GM12878 (cell line): Measurements from ENCODE around the gene GALNTL6. TPM values are rescaled to one million over a fixed set of nuclear protein-coding genes. Genes with fewer than 3 reads are reported as not detected.

Experiments
- ATAC-seq: fragments of 200-7000 bp; cut with Tn5 transposase; 3 replicates; pipeline ENCODE4 v1.9.1; 2020; ENCODE audit warnings: mild to moderate bottlenecking, moderate library complexity
- BruUV-seq: library from RNA; stranded (reverse); fragments of 400-500 nt; replicated peaks from 2 replicates; lab custom pipeline; 2021; lab: Mats Ljungman, UMichigan
- CTCF ChIA-PET: fragments of 300-600 bp; sonication (Branson Sonifier 250); formaldehyde crosslinking; extraction: SDS; loops from one replicate; lab custom pipeline; 2021; ENCODE audit warnings: inconsistent platforms; lab: Yijun Ruan, JAX
- POLR2A ChIA-PET: fragments of 350-600 bp; formaldehyde crosslinking; extraction: SDS; loops from one replicate; lab custom pipeline; 2021; ENCODE audit warnings: inconsistent platforms; lab: Charles Lee
- RAD21 ChIA-PET: fragments of 300-600 bp; sonication (Branson Sonifier 250); formaldehyde crosslinking; loops from one replicate; lab custom pipeline; 2023; ENCODE audit warnings: antibody characterized with exemption; ENCODE audit not compliant: unreplicated experiment; lab: Charles Lee
- SMC1A ChIA-PET: fragments of 300-600 bp; sonication (Branson Sonifier 250); formaldehyde crosslinking; loops from one replicate; lab custom pipeline; 2023; ENCODE audit not compliant: unreplicated experiment, uncharacterized antibody; lab: Charles Lee
- DNase-seq: peaks from one replicate; pipeline ENCODE4 v3.0.0-alpha.2; 2011; ENCODE audit warnings: low read depth, low spot score
- FAIRE-seq: peaks from 3 replicates; lab custom pipeline; 2011; peaks lifted over from hg19 to GRCh38; lab: Jason Lieb, UNC
- H2AFZ ChIP-seq: 2 replicates; pipeline ENCODE4 v1.6.0; 2011; ENCODE audit warnings: low read depth, low read length, control low read depth; ENCODE audit not compliant: control insufficient read depth
- H3K27ac ChIP-seq: 2 replicates; pipeline ENCODE4 v1.5.1; 2011; ENCODE audit warnings: control low read depth; ENCODE audit not compliant: control insufficient read depth, insufficient read depth
- H3K27me3 ChIP-seq, 2 experiments: replicated peaks in 1 of 2; 2 replicates each; pipeline versions ENCODE4 v1.6.0 to v1.6.1; 2011; ENCODE audit warnings: low read length in 1 of 2; ENCODE audit not compliant: control insufficient read depth in 2 of 2, insufficient read depth in 2 of 2
- H3K36me3 ChIP-seq, 2 experiments: 2 replicates each; pipeline ENCODE4 v1.5.1; 2011; ENCODE audit warnings: low read length in 1 of 2; ENCODE audit not compliant: control insufficient read depth in 2 of 2, insufficient read depth in 2 of 2
- H3K4me1 ChIP-seq: 2 replicates; pipeline ENCODE4 v1.6.1; 2011; ENCODE audit warnings: mild to moderate bottlenecking, low read length, moderate library complexity, mixed read lengths; ENCODE audit not compliant: control insufficient read depth, insufficient read depth
- H3K4me2 ChIP-seq: 2 replicates; pipeline ENCODE4 v1.6.0; 2011; ENCODE audit warnings: control low read depth; ENCODE audit not compliant: control insufficient read depth, insufficient read depth
- H3K4me3 ChIP-seq: fragments of 200-600 bp; sonication (generic); 2 replicates; pipeline ENCODE4 v1.5.1; 2016
- H3K79me2 ChIP-seq: 2 replicates; pipeline ENCODE4 v1.6.0; 2011; ENCODE audit warnings: low read length; ENCODE audit not compliant: control insufficient read depth, insufficient read depth
- H3K9ac ChIP-seq: 2 replicates; pipeline ENCODE4 v1.8.0; 2011; ENCODE audit warnings: low read length, control low read depth, mixed read lengths; ENCODE audit not compliant: control insufficient read depth, insufficient read depth
- H3K9me3 ChIP-seq: replicated peaks from 3 replicates; pipeline ENCODE4 v1.5.1; 2011; ENCODE audit warnings: mild to moderate bottlenecking, low read length; ENCODE audit not compliant: control insufficient read depth, insufficient read depth
- H4K20me1 ChIP-seq: 2 replicates; pipeline ENCODE4 v1.6.0; 2011; ENCODE audit not compliant: control insufficient read depth, insufficient read depth
- BRCA1 ChIP-seq: IDR thresholded peaks from 2 replicates; pipeline ENCODE4 v1.6.1; 2011; ENCODE audit warnings: low read depth, low read length, improper control_type of control experiment
- CHD2 ChIP-seq: IDR thresholded peaks from 2 replicates; pipeline ENCODE4 v1.6.1; 2011; ENCODE audit warnings: low read depth, low read length, improper control_type of control experiment, borderline replicate concordance
- E2F8 ChIP-seq: fragments of 450-650 bp; IDR thresholded peaks from 2 replicates; pipeline ENCODE4 v1.6.1; 2018; ENCODE audit warnings: mild to moderate bottlenecking, low read depth, moderate library complexity; ENCODE audit not compliant: partially characterized antibody
- ETV6 ChIP-seq, 2 experiments: fragments of 450-650 bp in 1 of 2; IDR thresholded peaks in 1 of 2; conservative IDR thresholded peaks in 1 of 2; 2 replicates each; pipeline ENCODE4 v1.6.1; 2014; ENCODE audit warnings: antibody characterized with exemption in 1 of 2, borderline replicate concordance in 1 of 2, low read depth in 1 of 2, mild to moderate bottlenecking in 1 of 2, moderate library complexity in 1 of 2
- GABPA ChIP-seq: IDR thresholded peaks from 2 replicates; pipeline ENCODE4 v1.6.1; 2014; ENCODE audit warnings: antibody characterized with exemption, low read depth, mild to moderate bottlenecking, inconsistent platforms
- PRDM15 ChIP-seq: fragments of 450-650 bp; formaldehyde crosslinking; IDR thresholded peaks from 2 replicates; pipeline ENCODE4 v1.4.0; 2020; ENCODE audit warnings: mild to moderate bottlenecking, moderate library complexity
- STAT3 ChIP-seq: IDR thresholded peaks from 2 replicates; pipeline ENCODE4 v1.6.1; 2011; ENCODE audit warnings: low read depth, low read length, improper control_type of control experiment
- ZBTB40 ChIP-seq: fragments of 450-650 bp; IDR thresholded peaks from 2 replicates; pipeline ENCODE4 v1.6.1; 2016; ENCODE audit warnings: mild to moderate bottlenecking, moderate library complexity, borderline replicate concordance
- ZNF274 ChIP-seq: IDR thresholded peaks from one replicate; pipeline ENCODE4 v1.8.0; 2011; ENCODE audit not compliant: insufficient read length, insufficient read depth
- WGBS: methylation state at CpG from one replicate; pipeline ENCODE4 v1.1.6; 2016; ENCODE audit warnings: low lambda C conversion rate; ENCODE audit not compliant: insufficient replicate concordance, insufficient coverage; ENCODE audit errors: missing lambda C conversion rate; 5-methylcytosine and 5-hydroxymethylcytosine counted together
- in situ Hi-C: fragments of 300-500 bp; cut with MboI; formaldehyde crosslinking; loops from 9 replicates; pipeline ENCODE4 v1.14.3; 2018; ENCODE audit warnings: mixed read lengths
- intact Hi-C: fragments of 100-400 bp; cut with micrococcal nuclease; formaldehyde crosslinking; loops from one replicate; pipeline ENCODE4 v1.14.2; 2022; ENCODE audit not compliant: unreplicated experiment
- polyA plus RNA-seq, 11 experiments: library from polyadenylated mRNA; depleted of rRNA in 4 of 11; unstranded in 6 of 11; stranded (reverse) in 5 of 11; fragments of >200 nt; fragmentation: Nextera tagmentation in 4 of 11; fragmentation: Illumina TruSeq in 1 of 11; extraction: Ambion mirVana in 4 of 11; extraction: Trizol in 1 of 11; gene quantifications; 1 replicate in 1 of 11; 2 replicates in 10 of 11; pipeline versions ENCODE4 v1.2.1 to v1.2.3, GENCODE V29; 2011 to 2016; ENCODE audit warnings: inconsistent platforms in 2 of 11, missing spikeins in 2 of 11, low read depth in 1 of 11
- total RNA-seq, 4 experiments: library from RNA; depleted of rRNA in 3 of 4; stranded (reverse); fragments of >200 nt in 3 of 4; fragmentation: Illumina TruSeq in 1 of 4; extraction: Trizol in 1 of 4; gene quantifications; 2 replicates each; pipeline versions ENCODE4 v1.2.1 to v1.2.3, GENCODE V29; 2013 to 2021
- TF ChIP-seq, protein P1 (sequence below): fragments of 150-350 bp; IDR thresholded peaks from 2 replicates; pipeline ENCODE4 v1.6.1; 2014; ENCODE audit warnings: mild to moderate bottlenecking, low read depth, low read length

The GALNTL6 gene
- total and polyA plus RNA-seq, 10 of the 15 experiments (the other 5 are each of a cell fraction or from before 2014, with no cell fraction given): 0.01 to 0.29 TPM; not detected in 8

DNA sequence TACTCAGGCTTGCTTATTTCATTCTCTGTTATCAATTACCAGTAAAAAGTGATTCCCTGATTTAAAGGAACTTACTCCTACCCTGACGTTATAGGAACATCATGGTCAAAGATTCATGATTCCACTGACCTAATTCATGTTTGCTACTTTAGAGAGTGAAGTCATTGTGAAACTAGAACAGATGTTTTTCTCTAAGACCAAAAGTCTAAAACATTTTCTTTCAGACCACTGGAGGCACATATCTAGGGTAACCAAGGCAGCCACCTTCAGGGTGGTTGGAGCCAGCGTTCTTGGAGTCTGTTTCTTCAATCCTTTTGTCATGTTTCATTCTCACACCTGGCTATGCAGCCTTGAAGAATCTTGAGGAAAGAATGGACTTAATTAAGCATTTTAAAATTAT is 77.8 kb downstream of the GALNTL6 start (continued):
- TF ChIP-seq PRDM15 (CRISPR knock-in tag) (no peak), E2F8 (no peak)
- TF ChIP-seq, all 136 proteins: peak for 3

- SMC1A ChIA-PET: no interaction called here
- DNase-seq: no peak
- RAD21 ChIA-PET: no interaction called here
- intact Hi-C loops: no loop called here
- Histone ChIP-seq H3K27ac (no peak overlapping the region), H2AFZ (no peak overlapping the region), H3K4me2 (no peak overlapping the region), H3K4me1 (no peaks in the 10 kb centered on the region), H3K9me3 (no peaks in the 10 kb centered on the region), H3K9ac (no peak overlapping the region), H4K20me1 (no peaks in the 10 kb centered on the region), H3K4me3 (no peak overlapping the region), H3K36me3 (no peaks in the 10 kb centered on the region), H3K27me3 (no peaks in the 10 kb centered on the region), H3K79me2 (no peaks in the 10 kb centered on the region)
- in situ Hi-C loops: no loop called here
- POLR2A ChIA-PET: no interaction called here
- ATAC-seq: no peak
- CTCF ChIA-PET: no interaction called here
- BruUV-seq: no TSS peak
- WGBS: 30% methylated on average over 3 of the region's 3 CpGs
- FAIRE-seq: no peak
- TF ChIP-seq ZNF274 (no peak), ZBTB40 (no peak), STAT3 (no peak), CHD2 (no peak), ETV6 (conservative IDR thresholded peaks at IDR 0.05 in 1 of 2, IDR thresholded peaks at IDR 0.05 in 1 of 2; ENCODE audit: borderline replicate concordance in 1 of 2, low read depth in 1 of 2) (no peak), BRCA1 (no peak), GABPA (no peak)
- TF ChIP-seq, protein P1, sequence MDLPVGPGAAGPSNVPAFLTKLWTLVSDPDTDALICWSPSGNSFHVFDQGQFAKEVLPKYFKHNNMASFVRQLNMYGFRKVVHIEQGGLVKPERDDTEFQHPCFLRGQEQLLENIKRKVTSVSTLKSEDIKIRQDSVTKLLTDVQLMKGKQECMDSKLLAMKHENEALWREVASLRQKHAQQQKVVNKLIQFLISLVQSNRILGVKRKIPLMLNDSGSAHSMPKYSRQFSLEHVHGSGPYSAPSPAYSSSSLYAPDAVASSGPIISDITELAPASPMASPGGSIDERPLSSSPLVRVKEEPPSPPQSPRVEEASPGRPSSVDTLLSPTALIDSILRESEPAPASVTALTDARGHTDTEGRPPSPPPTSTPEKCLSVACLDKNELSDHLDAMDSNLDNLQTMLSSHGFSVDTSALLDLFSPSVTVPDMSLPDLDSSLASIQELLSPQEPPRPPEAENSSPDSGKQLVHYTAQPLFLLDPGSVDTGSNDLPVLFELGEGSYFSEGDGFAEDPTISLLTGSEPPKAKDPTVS: no peak
Observed at GRCh38 chr4:171896426-171896825, 83.2 kb downstream of the GALNTL6 start.
